ENCODE results near the gene RBM17.
A peak's percentile ranks its signal among the peaks of the same experiment; 100 is the strongest.
"Not testable (repeated sequence)": the region's sequence is repeated elsewhere in the genome, so short reads cannot be mapped to it uniquely, and the experiment has no call there.

The RBM17 gene

GRCh38 chr10:6128591-6129251 is 39.9 kb downstream of the RBM17 start:
- peak; percentile 72 for DNase-seq
- in situ Hi-C loops (cut with MboI; ENCODE audit: low pct_unique_long_range_greater_than_20kb, low sequenced_read_pairs) = no loop called here

- no peak for DNase-seq
- in situ Hi-C loops (cut with MboI; ENCODE audit: low pct_unique_long_range_greater_than_20kb, low sequenced_read_pairs) = no loop called here
Measured at GRCh38 chr10:6130848-6131470, 42.1 kb downstream of the RBM17 start.

GRCh38 chr10:6133331-6134098 is 44.7 kb downstream of the RBM17 start:
- in situ Hi-C loops (cut with MboI; ENCODE audit: low pct_unique_long_range_greater_than_20kb, low sequenced_read_pairs) = no loop called here
- DNase-seq = no peak

- no peak for DNase-seq
- in situ Hi-C loops (cut with MboI; ENCODE audit: low pct_unique_long_range_greater_than_20kb, low sequenced_read_pairs) = no loop called here
Measured at GRCh38 chr10:6134099-6134823, 45.4 kb downstream of the RBM17 start.

- in situ Hi-C loops (cut with MboI; ENCODE audit: low pct_unique_long_range_greater_than_20kb, low sequenced_read_pairs) = no loop called here
- DNase-seq = no peak
Measured at GRCh38 chr10:6135039-6135438, 46.2 kb downstream of the RBM17 start.

GRCh38 chr10:6135589-6136168 is 46.8 kb downstream of the RBM17 start:
- DNase-seq = no peak
- in situ Hi-C loops (cut with MboI; ENCODE audit: low pct_unique_long_range_greater_than_20kb, low sequenced_read_pairs) = no loop called here

GRCh38 chr10:6136215-6137201 is 47.7 kb downstream of the RBM17 start:
- in situ Hi-C loops (cut with MboI; ENCODE audit: low pct_unique_long_range_greater_than_20kb, low sequenced_read_pairs) = no loop called here
- DNase-seq = no peak

GRCh38 chr10:6138456-6138855 is 49.6 kb downstream of the RBM17 start:
- in situ Hi-C loops (cut with MboI; ENCODE audit: low pct_unique_long_range_greater_than_20kb, low sequenced_read_pairs) = no loop called here
- DNase-seq = no peak

GRCh38 chr10:6139470-6139869 is 50.6 kb downstream of the RBM17 start:
- in situ Hi-C loops (cut with MboI; ENCODE audit: low pct_unique_long_range_greater_than_20kb, low sequenced_read_pairs) = no loop called here

GRCh38 chr10:6140141-6140841 is 51.5 kb downstream of the RBM17 start:
- DNase-seq = peak; percentile 59
- in situ Hi-C loops (cut with MboI; ENCODE audit: low pct_unique_long_range_greater_than_20kb, low sequenced_read_pairs) = no loop called here

More at GRCh38 chr10:6139470-6139869, 50.6 kb downstream of the RBM17 start:
- DNase-seq = no peak

- in situ Hi-C loops (cut with MboI; ENCODE audit: low pct_unique_long_range_greater_than_20kb, low sequenced_read_pairs) = no loop called here
Measured at GRCh38 chr10:6140965-6141295, 52.1 kb downstream of the RBM17 start.

GRCh38 chr10:6141296-6142151 is 52.7 kb downstream of the RBM17 start:
- DNase-seq = no peak
- in situ Hi-C loops (cut with MboI; ENCODE audit: low pct_unique_long_range_greater_than_20kb, low sequenced_read_pairs) = no loop called here

More at GRCh38 chr10:6140965-6141295, 52.1 kb downstream of the RBM17 start:
- no peak for DNase-seq

- in situ Hi-C loops (cut with MboI; ENCODE audit: low pct_unique_long_range_greater_than_20kb, low sequenced_read_pairs); DNase-seq: not testable (repeated sequence)
Measured at GRCh38 chr10:6142186-6142585, 53.4 kb downstream of the RBM17 start.

GRCh38 chr10:6142644-6143043 is 53.8 kb downstream of the RBM17 start:
- no peak for DNase-seq
- in situ Hi-C loops (cut with MboI; ENCODE audit: low pct_unique_long_range_greater_than_20kb, low sequenced_read_pairs) = no loop called here

- in situ Hi-C loops (cut with MboI; ENCODE audit: low pct_unique_long_range_greater_than_20kb, low sequenced_read_pairs) = no loop called here
- no peak for DNase-seq
Measured at GRCh38 chr10:6143181-6143580, 54.3 kb downstream of the RBM17 start.

GRCh38 chr10:6144406-6145165 is 55.8 kb downstream of the RBM17 start:
- peak; percentile 89 for DNase-seq
- in situ Hi-C loops (cut with MboI; ENCODE audit: low pct_unique_long_range_greater_than_20kb, low sequenced_read_pairs) = no loop called here

Data from KBM-7 (cell line).